DOHH2 (cell line): ENCODE data around the gene SLC17A9.

ENCODE experiments used
- H3F3A ChIP-seq: fragments of 200-600 bp; sonication (generic), shearing (Covaris generic); 2 replicates; pipeline ENCODE4 v1.6.0; 2016; ENCODE audit warnings: antibody characterized with exemption, mild to moderate bottlenecking; ENCODE audit not compliant: control insufficient read depth, insufficient read depth
- H3K27ac ChIP-seq: fragments of 200-600 bp; sonication (generic); 2 replicates; pipeline ENCODE4 v1.5.1; 2014; ENCODE audit warnings: low read depth, mild to moderate bottlenecking, low read length, moderate library complexity
- H3K27me3 ChIP-seq: fragments of 200-600 bp; sonication (generic); 2 replicates; pipeline ENCODE4 v1.6.1; 2014; ENCODE audit warnings: mild to moderate bottlenecking, low read length, mixed read lengths; ENCODE audit not compliant: control insufficient read depth
- H3K36me3 ChIP-seq: fragments of 200-600 bp; sonication (generic); 2 replicates; pipeline ENCODE4 v1.6.1; 2014; ENCODE audit warnings: mild to moderate bottlenecking, low read length, moderate library complexity, mixed read lengths; ENCODE audit not compliant: control insufficient read depth
- H3K4me1 ChIP-seq: fragments of 200-600 bp; sonication (generic); 2 replicates; pipeline ENCODE4 v1.6.1; 2014; ENCODE audit warnings: mild to moderate bottlenecking, low read length, mixed read lengths; ENCODE audit not compliant: control insufficient read depth
- H3K4me2 ChIP-seq: fragments of 200-600 bp; sonication (generic); 2 replicates; pipeline ENCODE4 v1.6.0; 2014; ENCODE audit warnings: mild to moderate bottlenecking, low read length, moderate library complexity
- H3K4me3 ChIP-seq: fragments of 200-600 bp; sonication (generic); 2 replicates; pipeline ENCODE4 v1.5.1; 2014; ENCODE audit warnings: mild to moderate bottlenecking, low read length, mixed read lengths
- H3K79me2 ChIP-seq: fragments of 200-600 bp; sonication (generic); 2 replicates; pipeline ENCODE4 v1.6.1; 2014; ENCODE audit warnings: mild to moderate bottlenecking, low read length, mixed read lengths; ENCODE audit not compliant: control insufficient read depth
- H3K9me2 ChIP-seq: fragments of 200-600 bp; sonication (generic); replicated peaks from 2 replicates; pipeline ENCODE4 v1.6.1; 2014; ENCODE audit warnings: mild to moderate bottlenecking, low read length, mixed read lengths; ENCODE audit not compliant: control insufficient read depth
- H3K9me3 ChIP-seq: fragments of 200-600 bp; sonication (generic); 2 replicates; pipeline ENCODE4 v1.6.1; 2014; ENCODE audit warnings: antibody characterized with exemption, low read length, mixed read lengths; ENCODE audit not compliant: control insufficient read depth, insufficient read depth
- H4K20me1 ChIP-seq: fragments of 200-600 bp; sonication (generic); 2 replicates; pipeline ENCODE4 v1.6.0; 2014; ENCODE audit warnings: low read depth, mild to moderate bottlenecking, antibody characterized with exemption, low read length, moderate library complexity; ENCODE audit not compliant: control insufficient read depth, insufficient read depth
- CTCF ChIP-seq: fragments of 200-600 bp; sonication (generic); IDR thresholded peaks from one replicate; pipeline ENCODE4 v1.5.1; 2014; ENCODE audit warnings: antibody characterized with exemption, mild to moderate bottlenecking, low read depth, low read length; ENCODE audit not compliant: poor library complexity, severe bottlenecking
- EZH2phosphoT487 ChIP-seq: fragments of 200-600 bp; sonication (generic); IDR thresholded peaks from 2 replicates; pipeline ENCODE4 v1.6.1; 2017; ENCODE audit warnings: borderline replicate concordance, mild to moderate bottlenecking, antibody characterized with exemption, low read length, moderate library complexity, mixed read lengths

SLC17A9 gene

GRCh38 chr20:62941792-62942191 is 10.7 kb upstream of the SLC17A9 start:
- H4K20me1 ChIP-seq: peaks cover 6% of the 10 kb centered on the region; the same call in 1 of the 2 replicates
- H3K9me2 ChIP-seq: no peaks in the 10 kb centered on the region
- no peak for TF ChIP-seq CTCF
- no peak for TF ChIP-seq EZH2phosphoT487
- no peak overlapping the region for H3K4me2 ChIP-seq
- H3K79me2 ChIP-seq: peaks cover 89% of the 10 kb centered on the region
- peaks cover 78% of the 10 kb centered on the region for H3K36me3 ChIP-seq
- no peak overlapping the region for H3K4me3 ChIP-seq
- no peaks in the 10 kb centered on the region for H3F3A ChIP-seq
- H3K27ac ChIP-seq: no peak overlapping the region
- H3K9me3 ChIP-seq: no peaks in the 10 kb centered on the region
- H3K4me1 ChIP-seq: peaks cover 14% of the 10 kb centered on the region
- H3K27me3 ChIP-seq: no peaks in the 10 kb centered on the region

- Histone ChIP-seq H3K36me3 (peaks cover 79% of the 10 kb centered on the region), H3K9me3 (no peaks in the 10 kb centered on the region; the same call in 1 of the 2 replicates), H3K4me1 (peaks cover 14% of the 10 kb centered on the region), H3K4me2 (no peak overlapping the region), H3F3A (no peaks in the 10 kb centered on the region), H3K4me3 (no peak overlapping the region), H3K9me2 (no peaks in the 10 kb centered on the region), H3K27ac (no peak overlapping the region), H3K79me2 (peaks cover 88% of the 10 kb centered on the region), H4K20me1 (peaks cover 6% of the 10 kb centered on the region; the same call in 1 of the 2 replicates), H3K27me3 (no peaks in the 10 kb centered on the region)
- TF ChIP-seq CTCF (no peak), EZH2phosphoT487 (no peak)
Observed at GRCh38 chr20:62942456-62942855, 10.1 kb upstream of the SLC17A9 start.

- peaks cover 14% of the 10 kb centered on the region for H3K4me1 ChIP-seq
- H3K4me2 ChIP-seq: no peak overlapping the region
- no peaks in the 10 kb centered on the region for H3K9me2 ChIP-seq
- H3K27me3 ChIP-seq: no peaks in the 10 kb centered on the region
- no peaks in the 10 kb centered on the region; the same call in 1 of the 2 replicates for H3K9me3 ChIP-seq
- peaks cover 86% of the 10 kb centered on the region for H3K36me3 ChIP-seq
- TF ChIP-seq CTCF: no peak
- no peak for TF ChIP-seq EZH2phosphoT487
- H3K4me3 ChIP-seq: no peak overlapping the region
- H4K20me1 ChIP-seq: peaks cover 6% of the 10 kb centered on the region; the same call in 1 of the 2 replicates
- no peak overlapping the region for H3K27ac ChIP-seq
- peaks cover 89% of the 10 kb centered on the region for H3K79me2 ChIP-seq
- no peaks in the 10 kb centered on the region for H3F3A ChIP-seq
Observed at GRCh38 chr20:62943396-62943795, 9.1 kb upstream of the SLC17A9 start.
